ENCODE results near the gene SLC5A10. TPM values are rescaled to one million over a fixed set of nuclear protein-coding genes. Genes with fewer than 3 reads are reported as not detected.

SLC5A10 gene
- polyA plus RNA-seq, 1 of the 3 experiments (the other 2 are of a cell fraction): not detected

- TF ChIP-seq REST (IDR thresholded peaks at IDR 0.05; ENCODE audit: low read depth, low read length): no peak
- H3K79me2 ChIP-seq (ENCODE audit: insufficient read depth): peaks cover 15% of the 10 kb centered on the region; the same call in 1 of the 2 replicates
- H4K20me1 ChIP-seq (ENCODE audit: insufficient read depth): no peaks in the 10 kb centered on the region
- no peak for DNase-seq
- CTCF ChIA-PET: interaction anchor here (1.3 kb wide), 1 partner anchor 9 kb away, joined by 3 read pairs; no protein-coding TSS in a partner anchor
- WGBS (ENCODE audit: low lambda C conversion rate): 93% methylated on average over 5 of the region's 14 CpGs
- peaks cover 0 to 11% of the 10 kb centered on the region in 2 experiments for H3K36me3 ChIP-seq (replicated peaks in 1 of 2; ENCODE audit: control insufficient read depth in 1 of 2, insufficient read depth in 2 of 2, low read length in 1 of 2)
- no peak overlapping the region for H2AFZ ChIP-seq (ENCODE audit: low read depth)
- POLR2A ChIA-PET: no interaction called here
- no peak overlapping the region for H3K4me2 ChIP-seq
- no peaks in the 10 kb centered on the region for H3K9me3 ChIP-seq
- H3K27me3 ChIP-seq (ENCODE audit: insufficient read depth): no peaks in the 10 kb centered on the region
- no peak overlapping the region for H3K27ac ChIP-seq (ENCODE audit: low read depth in 2 of 2, low read length in 1 of 2)
- H3K4me1 ChIP-seq (ENCODE audit: control insufficient read depth in 1 of 2, insufficient read depth in 2 of 2, low read depth in 1 of 2, low read length in 1 of 2): no peaks in the 10 kb centered on the region; a peak in 1 of 4 replicates
- H3F3A ChIP-seq (replicated peaks; ENCODE audit: insufficient read depth): no peaks in the 10 kb centered on the region
- no peak overlapping the region for H3K4me3 ChIP-seq (ENCODE audit: low read depth in 2 of 2, low read length in 1 of 2)
- no peak overlapping the region for H3K9ac ChIP-seq
- no peaks in the 10 kb centered on the region for H3K9me2 ChIP-seq
Observed at GRCh38 chr17:18987862-18988545, 36.0 kb downstream of the SLC5A10 start.

GRCh38 chr17:18988546-18989173 is 36.7 kb downstream of the SLC5A10 start:
- no peaks in the 10 kb centered on the region for H3K9me2 ChIP-seq
- H3K79me2 ChIP-seq (ENCODE audit: insufficient read depth): peaks cover 21% of the 10 kb centered on the region; the same call in 1 of the 2 replicates
- CTCF ChIA-PET: no interaction called here
- H3K4me3 ChIP-seq (ENCODE audit: low read depth in 2 of 2, low read length in 1 of 2): no peak overlapping the region
- POLR2A ChIA-PET: no interaction called here
- H3K36me3 ChIP-seq (replicated peaks in 1 of 2; ENCODE audit: control insufficient read depth in 1 of 2, insufficient read depth in 2 of 2, low read length in 1 of 2): peaks cover 0 to 11% of the 10 kb centered on the region in 2 experiments
- H3K27me3 ChIP-seq (ENCODE audit: insufficient read depth): no peaks in the 10 kb centered on the region
- no peak overlapping the region for H3K4me2 ChIP-seq
- DNase-seq: no peak
- no peak overlapping the region for H2AFZ ChIP-seq (ENCODE audit: low read depth)
- no peak overlapping the region for H3K27ac ChIP-seq (ENCODE audit: low read depth in 2 of 2, low read length in 1 of 2)
- no peaks in the 10 kb centered on the region; a peak in 1 of 4 replicates for H3K4me1 ChIP-seq (ENCODE audit: control insufficient read depth in 1 of 2, insufficient read depth in 2 of 2, low read depth in 1 of 2, low read length in 1 of 2)
- H3F3A ChIP-seq (replicated peaks; ENCODE audit: insufficient read depth): no peaks in the 10 kb centered on the region
- no peaks in the 10 kb centered on the region for H3K9me3 ChIP-seq
- H4K20me1 ChIP-seq (ENCODE audit: insufficient read depth): no peaks in the 10 kb centered on the region
- H3K9ac ChIP-seq: no peak overlapping the region
- TF ChIP-seq EZH2phosphoT487 (IDR thresholded peaks at IDR 0.05; ENCODE audit: borderline replicate concordance, low read depth) (no peak), FOXM1 (IDR thresholded peaks at IDR 0.05; ENCODE audit: low read depth) (no peak), SMC3 (IDR thresholded peaks at IDR 0.05; ENCODE audit: low read depth, low read length) (no peak), GATA2 (CRISPR knock-in tag; IDR thresholded peaks at IDR 0.05) (no peak), NRF1 (IDR thresholded peaks at IDR 0.05; ENCODE audit: low read depth, low read length) (no peak), REST (IDR thresholded peaks at IDR 0.05; ENCODE audit: low read depth, low read length) (no peak), MAX (IDR thresholded peaks at IDR 0.05; ENCODE audit: low read depth) (no peak), EP300 (IDR thresholded peaks at IDR 0.05; ENCODE audit: borderline replicate concordance in 1 of 2, low read depth in 1 of 2, low read length in 1 of 2) (no peak), RXRA (IDR thresholded peaks at IDR 0.05; ENCODE audit: borderline replicate concordance, low read depth) (no peak), TAF1 (IDR thresholded peaks at IDR 0.05; ENCODE audit: borderline replicate concordance, low read depth, low read length) (no peak)
- TF ChIP-seq, protein P1, sequence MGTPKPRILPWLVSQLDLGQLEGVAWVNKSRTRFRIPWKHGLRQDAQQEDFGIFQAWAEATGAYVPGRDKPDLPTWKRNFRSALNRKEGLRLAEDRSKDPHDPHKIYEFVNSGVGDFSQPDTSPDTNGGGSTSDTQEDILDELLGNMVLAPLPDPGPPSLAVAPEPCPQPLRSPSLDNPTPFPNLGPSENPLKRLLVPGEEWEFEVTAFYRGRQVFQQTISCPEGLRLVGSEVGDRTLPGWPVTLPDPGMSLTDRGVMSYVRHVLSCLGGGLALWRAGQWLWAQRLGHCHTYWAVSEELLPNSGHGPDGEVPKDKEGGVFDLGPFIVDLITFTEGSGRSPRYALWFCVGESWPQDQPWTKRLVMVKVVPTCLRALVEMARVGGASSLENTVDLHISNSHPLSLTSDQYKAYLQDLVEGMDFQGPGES (IDR thresholded peaks at IDR 0.05; ENCODE audit: low read depth, low read length): no peak
- TF ChIP-seq, protein P2, sequence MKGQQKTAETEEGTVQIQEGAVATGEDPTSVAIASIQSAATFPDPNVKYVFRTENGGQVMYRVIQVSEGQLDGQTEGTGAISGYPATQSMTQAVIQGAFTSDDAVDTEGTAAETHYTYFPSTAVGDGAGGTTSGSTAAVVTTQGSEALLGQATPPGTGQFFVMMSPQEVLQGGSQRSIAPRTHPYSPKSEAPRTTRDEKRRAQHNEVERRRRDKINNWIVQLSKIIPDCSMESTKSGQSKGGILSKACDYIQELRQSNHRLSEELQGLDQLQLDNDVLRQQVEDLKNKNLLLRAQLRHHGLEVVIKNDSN (IDR thresholded peaks at IDR 0.05; ENCODE audit: borderline replicate concordance, low read depth): no peak
- WGBS (ENCODE audit: low lambda C conversion rate): no CpG with 5 or more reads among the region's 9 CpGs
